ENCODE data around the gene TMEM168. TPM values are rescaled to one million over a fixed set of nuclear protein-coding genes. Genes with fewer than 3 reads are reported as not detected.

TMEM168 gene
- total RNA-seq, 2 experiments from 2014 or later, result 14.3 to 15.0 TPM

- CTCF ChIA-PET, result no interaction called here
- POLR2A ChIA-PET, result no interaction called here
Measured at GRCh38 chr7:112723416-112723815, 66.8 kb downstream of the TMEM168 start.

GRCh38 chr7:112721366-112721765 is 68.8 kb downstream of the TMEM168 start:
- ChIA-PET POLR2A (no interaction called here), CTCF (no interaction called here)

GRCh38 chr7:112715525-112715924 is 74.7 kb downstream of the TMEM168 start:
- ChIA-PET POLR2A (no interaction called here), CTCF (no interaction called here)

GRCh38 chr7:112714917-112715316 is 75.3 kb downstream of the TMEM168 start:
- ChIA-PET POLR2A (no interaction called here), CTCF (no interaction called here)
